GM12878 (cell line): ENCODE measurements around the gene SCLY. TPM values are rescaled to one million over a fixed set of nuclear protein-coding genes. Genes with fewer than 3 reads are reported as not detected.

Experiments
- ATAC-seq: fragments of 200-7000 bp; cut with Tn5 transposase; 3 replicates; pipeline ENCODE4 v1.9.1; 2020; ENCODE audit warnings: mild to moderate bottlenecking, moderate library complexity
- BruUV-seq: library from RNA; stranded (reverse); fragments of 400-500 nt; replicated peaks from 2 replicates; lab custom pipeline; 2021; lab: Mats Ljungman, UMichigan
- CTCF ChIA-PET: fragments of 300-600 bp; sonication (Branson Sonifier 250); formaldehyde crosslinking; extraction: SDS; loops from one replicate; lab custom pipeline; 2021; ENCODE audit warnings: inconsistent platforms; lab: Yijun Ruan, JAX
- POLR2A ChIA-PET: fragments of 350-600 bp; formaldehyde crosslinking; extraction: SDS; loops from one replicate; lab custom pipeline; 2021; ENCODE audit warnings: inconsistent platforms; lab: Charles Lee
- RAD21 ChIA-PET: fragments of 300-600 bp; sonication (Branson Sonifier 250); formaldehyde crosslinking; loops from one replicate; lab custom pipeline; 2023; ENCODE audit warnings: antibody characterized with exemption; ENCODE audit not compliant: unreplicated experiment; lab: Charles Lee
- SMC1A ChIA-PET: fragments of 300-600 bp; sonication (Branson Sonifier 250); formaldehyde crosslinking; loops from one replicate; lab custom pipeline; 2023; ENCODE audit not compliant: unreplicated experiment, uncharacterized antibody; lab: Charles Lee
- DNase-seq: peaks from one replicate; pipeline ENCODE4 v3.0.0-alpha.2; 2011; ENCODE audit warnings: low read depth, low spot score
- FAIRE-seq: peaks from 3 replicates; lab custom pipeline; 2011; peaks lifted over from hg19 to GRCh38; lab: Jason Lieb, UNC
- H2AFZ ChIP-seq: 2 replicates; pipeline ENCODE4 v1.6.0; 2011; ENCODE audit warnings: low read depth, low read length, control low read depth; ENCODE audit not compliant: control insufficient read depth
- H3K27ac ChIP-seq: 2 replicates; pipeline ENCODE4 v1.5.1; 2011; ENCODE audit warnings: control low read depth; ENCODE audit not compliant: control insufficient read depth, insufficient read depth
- H3K27me3 ChIP-seq, 2 experiments: replicated peaks in 1 of 2; 2 replicates each; pipeline versions ENCODE4 v1.6.0 to v1.6.1; 2011; ENCODE audit warnings: low read length in 1 of 2; ENCODE audit not compliant: control insufficient read depth in 2 of 2, insufficient read depth in 2 of 2
- H3K36me3 ChIP-seq, 2 experiments: 2 replicates each; pipeline ENCODE4 v1.5.1; 2011; ENCODE audit warnings: low read length in 1 of 2; ENCODE audit not compliant: control insufficient read depth in 2 of 2, insufficient read depth in 2 of 2
- H3K4me1 ChIP-seq: 2 replicates; pipeline ENCODE4 v1.6.1; 2011; ENCODE audit warnings: mild to moderate bottlenecking, low read length, moderate library complexity, mixed read lengths; ENCODE audit not compliant: control insufficient read depth, insufficient read depth
- H3K4me2 ChIP-seq: 2 replicates; pipeline ENCODE4 v1.6.0; 2011; ENCODE audit warnings: control low read depth; ENCODE audit not compliant: control insufficient read depth, insufficient read depth
- H3K4me3 ChIP-seq: fragments of 200-600 bp; sonication (generic); 2 replicates; pipeline ENCODE4 v1.5.1; 2016
- H3K79me2 ChIP-seq: 2 replicates; pipeline ENCODE4 v1.6.0; 2011; ENCODE audit warnings: low read length; ENCODE audit not compliant: control insufficient read depth, insufficient read depth
- H3K9ac ChIP-seq: 2 replicates; pipeline ENCODE4 v1.8.0; 2011; ENCODE audit warnings: low read length, control low read depth, mixed read lengths; ENCODE audit not compliant: control insufficient read depth, insufficient read depth
- H3K9me3 ChIP-seq: replicated peaks from 3 replicates; pipeline ENCODE4 v1.5.1; 2011; ENCODE audit warnings: mild to moderate bottlenecking, low read length; ENCODE audit not compliant: control insufficient read depth, insufficient read depth
- H4K20me1 ChIP-seq: 2 replicates; pipeline ENCODE4 v1.6.0; 2011; ENCODE audit not compliant: control insufficient read depth, insufficient read depth
- EED ChIP-seq: sonication (generic); IDR thresholded peaks from 2 replicates; pipeline ENCODE4 v1.6.1; 2016; ENCODE audit warnings: antibody characterized with exemption, low read depth
- HDAC2 ChIP-seq: fragments of 200-600 bp; sonication (generic); IDR thresholded peaks from 2 replicates; pipeline ENCODE4 v1.6.1; 2017
- KDM1A ChIP-seq: fragments of 200-600 bp; sonication (generic); IDR thresholded peaks from 2 replicates; pipeline ENCODE4 v1.6.1; 2016; ENCODE audit warnings: borderline replicate concordance
- NFXL1 ChIP-seq: fragments of 450-650 bp; IDR thresholded peaks from 2 replicates; pipeline ENCODE4 v1.6.1; 2017; ENCODE audit warnings: antibody characterized with exemption, mild to moderate bottlenecking, borderline replicate concordance
- POLR2AphosphoS2 ChIP-seq: IDR thresholded peaks from 2 replicates; pipeline ENCODE4 v1.6.1; 2011; ENCODE audit warnings: low read depth, mild to moderate bottlenecking, low read length, improper control_type of control experiment, moderate library complexity
- RELB ChIP-seq: fragments of 450-650 bp; IDR thresholded peaks from 2 replicates; pipeline ENCODE4 v1.6.1; 2017; ENCODE audit warnings: low read depth, mild to moderate bottlenecking, moderate library complexity
- SPI1 ChIP-seq: IDR thresholded peaks from 2 replicates; pipeline ENCODE4 v1.6.1; 2011; ENCODE audit warnings: low read depth, mild to moderate bottlenecking, low read length, moderate library complexity, borderline replicate concordance; ENCODE audit not compliant: insufficient read depth
- TBL1XR1 ChIP-seq: IDR thresholded peaks from 2 replicates; pipeline ENCODE4 v1.6.1; 2012; ENCODE audit warnings: low read depth, low read length, improper control_type of control experiment
- WGBS: methylation state at CpG from one replicate; pipeline ENCODE4 v1.1.6; 2016; ENCODE audit warnings: low lambda C conversion rate; ENCODE audit not compliant: insufficient replicate concordance, insufficient coverage; ENCODE audit errors: missing lambda C conversion rate; 5-methylcytosine and 5-hydroxymethylcytosine counted together
- in situ Hi-C: fragments of 300-500 bp; cut with MboI; formaldehyde crosslinking; loops from 9 replicates; pipeline ENCODE4 v1.14.3; 2018; ENCODE audit warnings: mixed read lengths
- intact Hi-C: fragments of 100-400 bp; cut with micrococcal nuclease; formaldehyde crosslinking; loops from one replicate; pipeline ENCODE4 v1.14.2; 2022; ENCODE audit not compliant: unreplicated experiment
- polyA plus RNA-seq, 11 experiments: library from polyadenylated mRNA; depleted of rRNA in 4 of 11; unstranded in 6 of 11; stranded (reverse) in 5 of 11; fragments of >200 nt; fragmentation: Nextera tagmentation in 4 of 11; fragmentation: Illumina TruSeq in 1 of 11; extraction: Ambion mirVana in 4 of 11; extraction: Trizol in 1 of 11; gene quantifications; 1 replicate in 1 of 11; 2 replicates in 10 of 11; pipeline versions ENCODE4 v1.2.1 to v1.2.3, GENCODE V29; 2011 to 2016; ENCODE audit warnings: inconsistent platforms in 2 of 11, missing spikeins in 2 of 11, low read depth in 1 of 11
- total RNA-seq, 4 experiments: library from RNA; depleted of rRNA in 3 of 4; stranded (reverse); fragments of >200 nt in 3 of 4; fragmentation: Illumina TruSeq in 1 of 4; extraction: Trizol in 1 of 4; gene quantifications; 2 replicates each; pipeline versions ENCODE4 v1.2.1 to v1.2.3, GENCODE V29; 2013 to 2021
- TF ChIP-seq, protein P1 (sequence below): fragments of 450-650 bp; IDR thresholded peaks from 2 replicates; pipeline ENCODE4 v1.6.1; 2016; ENCODE audit warnings: mild to moderate bottlenecking, moderate library complexity, borderline replicate concordance
- TF ChIP-seq, protein P2 (sequence below): IDR thresholded peaks from 2 replicates; pipeline ENCODE4 v1.6.1; 2012; ENCODE audit warnings: low read depth, low read length, improper control_type of control experiment

Gene SCLY
- total and polyA plus RNA-seq, 10 of the 15 experiments (the other 5 are each of a cell fraction or from before 2014, with no cell fraction given), result 3.3 to 49.1 (median 32.3) TPM

- TF ChIP-seq, protein P1, sequence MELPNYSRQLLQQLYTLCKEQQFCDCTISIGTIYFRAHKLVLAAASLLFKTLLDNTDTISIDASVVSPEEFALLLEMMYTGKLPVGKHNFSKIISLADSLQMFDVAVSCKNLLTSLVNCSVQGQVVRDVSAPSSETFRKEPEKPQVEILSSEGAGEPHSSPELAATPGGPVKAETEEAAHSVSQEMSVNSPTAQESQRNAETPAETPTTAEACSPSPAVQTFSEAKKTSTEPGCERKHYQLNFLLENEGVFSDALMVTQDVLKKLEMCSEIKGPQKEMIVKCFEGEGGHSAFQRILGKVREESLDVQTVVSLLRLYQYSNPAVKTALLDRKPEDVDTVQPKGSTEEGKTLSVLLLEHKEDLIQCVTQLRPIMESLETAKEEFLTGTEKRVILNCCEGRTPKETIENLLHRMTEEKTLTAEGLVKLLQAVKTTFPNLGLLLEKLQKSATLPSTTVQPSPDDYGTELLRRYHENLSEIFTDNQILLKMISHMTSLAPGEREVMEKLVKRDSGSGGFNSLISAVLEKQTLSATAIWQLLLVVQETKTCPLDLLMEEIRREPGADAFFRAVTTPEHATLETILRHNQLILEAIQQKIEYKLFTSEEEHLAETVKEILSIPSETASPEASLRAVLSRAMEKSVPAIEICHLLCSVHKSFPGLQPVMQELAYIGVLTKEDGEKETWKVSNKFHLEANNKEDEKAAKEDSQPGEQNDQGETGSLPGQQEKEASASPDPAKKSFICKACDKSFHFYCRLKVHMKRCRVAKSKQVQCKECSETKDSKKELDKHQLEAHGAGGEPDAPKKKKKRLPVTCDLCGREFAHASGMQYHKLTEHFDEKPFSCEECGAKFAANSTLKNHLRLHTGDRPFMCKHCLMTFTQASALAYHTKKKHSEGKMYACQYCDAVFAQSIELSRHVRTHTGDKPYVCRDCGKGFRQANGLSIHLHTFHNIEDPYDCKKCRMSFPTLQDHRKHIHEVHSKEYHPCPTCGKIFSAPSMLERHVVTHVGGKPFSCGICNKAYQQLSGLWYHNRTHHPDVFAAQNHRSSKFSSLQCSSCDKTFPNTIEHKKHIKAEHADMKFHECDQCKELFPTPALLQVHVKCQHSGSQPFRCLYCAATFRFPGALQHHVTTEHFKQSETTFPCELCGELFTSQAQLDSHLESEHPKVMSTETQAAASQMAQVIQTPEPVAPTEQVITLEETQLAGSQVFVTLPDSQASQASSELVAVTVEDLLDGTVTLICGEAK, result no peak
- TF ChIP-seq POLR2AphosphoS2 (no peak), NFXL1 (no peak), EED (no peak), KDM1A (no peak)
Measured at GRCh38 chr2:238016526-238016925, 44.3 kb upstream of the SCLY start (continued).

DNA sequence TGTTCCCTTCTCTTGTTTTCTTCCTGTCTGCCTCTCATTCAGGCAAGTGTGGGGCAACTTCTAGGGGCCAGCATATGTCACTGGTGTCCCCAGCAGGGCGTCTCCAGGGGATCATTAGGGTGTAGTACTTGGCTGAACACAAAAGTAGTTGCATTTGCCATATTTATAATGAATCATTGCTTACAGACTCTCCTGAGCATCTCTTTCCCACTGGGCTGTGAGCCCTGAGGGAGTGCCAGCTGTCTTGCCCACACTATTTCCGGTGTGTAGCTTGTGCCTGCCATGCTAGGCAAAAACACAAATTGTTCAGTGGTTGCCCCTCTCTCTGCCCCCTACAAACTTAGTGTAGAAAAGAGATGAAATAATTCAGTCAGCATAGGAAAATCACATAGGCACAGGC lies 40.8 kb upstream of the SCLY start:
- H4K20me1 ChIP-seq, result no peaks in the 10 kb centered on the region
- no TSS peak for BruUV-seq
- no peak for TF ChIP-seq SPI1
- no peak for TF ChIP-seq RELB
- TF ChIP-seq TBL1XR1, result no peak
- no peak for TF ChIP-seq HDAC2
- TF ChIP-seq, protein P2, sequence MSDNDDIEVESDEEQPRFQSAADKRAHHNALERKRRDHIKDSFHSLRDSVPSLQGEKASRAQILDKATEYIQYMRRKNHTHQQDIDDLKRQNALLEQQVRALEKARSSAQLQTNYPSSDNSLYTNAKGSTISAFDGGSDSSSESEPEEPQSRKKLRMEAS, result no peak
- ChIA-PET CTCF (no interaction called here), POLR2A (no interaction called here), RAD21 (no interaction called here), SMC1A (no interaction called here)
- H3K79me2 ChIP-seq, result no peaks in the 10 kb centered on the region
- H3K4me1 ChIP-seq, result no peaks in the 10 kb centered on the region
- no peak for ATAC-seq
- 97% methylated on average over 2 of the region's 2 CpGs for WGBS
- intact Hi-C loops (no loop called here), in situ Hi-C loops (no loop called here)
- no peak overlapping the region for H3K9ac ChIP-seq
- H3K27me3 ChIP-seq, result no peaks in the 10 kb centered on the region
- no peak for FAIRE-seq
- H3K27ac ChIP-seq, result no peak overlapping the region
- no peaks in the 10 kb centered on the region for H3K9me3 ChIP-seq
- H3K36me3 ChIP-seq, result peaks cover 0 to 3% of the 10 kb centered on the region in 2 experiments; a peak in 3 of 4 replicates
- no peak overlapping the region for H3K4me3 ChIP-seq
- no peak overlapping the region for H2AFZ ChIP-seq
- no peak for DNase-seq
- no peak overlapping the region for H3K4me2 ChIP-seq
